NCI-H2107 (cell line): ENCODE results near the gene MLXIPL.
"Not testable (repeated sequence)": the region's sequence is repeated elsewhere in the genome, so short reads cannot be mapped to it uniquely, and the experiment has no call there.

ENCODE experiments used
- DNase-seq: peaks from one replicate; lab custom pipeline; 2025; lab: John Stamatoyannopoulos, UW

The MLXIPL gene, protein sequence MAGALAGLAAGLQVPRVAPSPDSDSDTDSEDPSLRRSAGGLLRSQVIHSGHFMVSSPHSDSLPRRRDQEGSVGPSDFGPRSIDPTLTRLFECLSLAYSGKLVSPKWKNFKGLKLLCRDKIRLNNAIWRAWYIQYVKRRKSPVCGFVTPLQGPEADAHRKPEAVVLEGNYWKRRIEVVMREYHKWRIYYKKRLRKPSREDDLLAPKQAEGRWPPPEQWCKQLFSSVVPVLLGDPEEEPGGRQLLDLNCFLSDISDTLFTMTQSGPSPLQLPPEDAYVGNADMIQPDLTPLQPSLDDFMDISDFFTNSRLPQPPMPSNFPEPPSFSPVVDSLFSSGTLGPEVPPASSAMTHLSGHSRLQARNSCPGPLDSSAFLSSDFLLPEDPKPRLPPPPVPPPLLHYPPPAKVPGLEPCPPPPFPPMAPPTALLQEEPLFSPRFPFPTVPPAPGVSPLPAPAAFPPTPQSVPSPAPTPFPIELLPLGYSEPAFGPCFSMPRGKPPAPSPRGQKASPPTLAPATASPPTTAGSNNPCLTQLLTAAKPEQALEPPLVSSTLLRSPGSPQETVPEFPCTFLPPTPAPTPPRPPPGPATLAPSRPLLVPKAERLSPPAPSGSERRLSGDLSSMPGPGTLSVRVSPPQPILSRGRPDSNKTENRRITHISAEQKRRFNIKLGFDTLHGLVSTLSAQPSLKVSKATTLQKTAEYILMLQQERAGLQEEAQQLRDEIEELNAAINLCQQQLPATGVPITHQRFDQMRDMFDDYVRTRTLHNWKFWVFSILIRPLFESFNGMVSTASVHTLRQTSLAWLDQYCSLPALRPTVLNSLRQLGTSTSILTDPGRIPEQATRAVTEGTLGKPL

DNA sequence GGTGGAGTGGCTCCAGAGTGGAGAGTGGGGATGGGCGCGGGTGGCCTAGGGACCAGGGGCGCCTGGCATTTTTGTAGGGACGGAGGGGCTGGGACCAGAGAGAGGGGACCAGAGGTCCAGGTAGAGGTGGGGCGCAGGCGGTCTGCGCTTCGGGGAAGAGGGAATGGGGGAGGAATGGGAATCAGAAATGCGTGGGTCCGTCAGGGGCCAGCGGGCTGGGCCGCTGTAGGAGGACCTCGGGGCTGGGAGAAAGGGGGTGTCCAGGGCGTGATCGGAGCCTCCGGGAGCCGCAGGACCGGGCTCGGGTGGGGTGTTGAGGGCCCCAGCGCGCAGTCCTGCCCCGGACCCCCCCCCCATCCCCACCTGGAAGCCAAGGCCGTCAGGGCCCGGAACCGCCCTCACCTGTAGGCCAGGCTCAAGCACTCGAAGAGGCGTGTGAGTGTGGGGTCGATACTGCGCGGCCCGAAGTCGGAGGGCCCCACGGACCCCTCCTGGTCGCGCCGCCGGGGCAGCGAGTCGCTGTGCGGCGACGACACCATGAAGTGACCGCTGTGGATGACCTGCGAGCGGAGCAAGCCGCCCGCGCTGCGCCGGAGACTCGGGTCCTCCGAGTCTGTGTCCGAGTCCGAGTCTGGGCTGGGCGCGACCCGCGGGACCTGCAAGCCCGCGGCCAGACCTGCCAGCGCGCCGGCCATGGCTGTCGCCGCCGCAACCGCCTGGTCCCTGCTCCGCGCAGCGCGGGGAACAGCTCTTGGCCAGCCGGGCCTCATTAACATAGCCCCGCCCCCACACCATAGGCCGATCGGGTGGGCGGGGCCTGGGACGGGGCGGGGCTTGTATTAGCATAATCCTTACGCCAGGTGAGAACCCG is at the start of gene MLXIPL:
Gene MLXIPL, minus strand, starts transcription at position 725 of the 871 bp plus-strand sequence. Its CDS starts 30 bp downstream, at position 695.
- DNase-seq = peak; percentile 87

DNA sequence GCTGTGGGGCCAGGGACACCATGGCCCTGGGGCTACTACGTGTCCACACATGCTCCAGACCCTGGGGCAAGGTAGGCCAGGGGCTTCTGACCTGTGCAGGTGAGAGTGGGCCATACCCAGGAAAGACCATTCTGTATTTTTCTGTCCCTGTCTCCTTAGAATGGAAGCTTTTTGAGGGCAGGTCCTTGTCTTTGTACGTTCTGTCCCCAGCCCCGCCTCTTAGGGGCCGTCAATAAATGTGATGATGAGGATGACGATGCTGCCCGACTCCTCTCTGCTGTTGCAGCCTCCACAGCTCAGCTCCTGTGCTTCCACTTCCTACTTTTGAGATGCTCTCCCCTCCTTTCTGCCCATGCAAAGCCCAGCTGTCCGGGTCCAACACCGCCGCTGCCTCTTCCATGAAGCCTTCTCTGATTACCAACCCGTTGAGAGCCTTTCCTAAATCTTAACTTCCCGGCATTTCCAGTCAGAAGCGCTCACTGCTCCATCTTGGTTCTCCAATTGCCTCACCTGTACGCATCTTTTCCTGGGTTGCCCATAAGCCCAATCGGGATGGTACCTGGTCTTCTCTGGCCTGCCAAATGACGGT is 47.6 kb upstream of the MLXIPL start:
- no peak for DNase-seq

DNA sequence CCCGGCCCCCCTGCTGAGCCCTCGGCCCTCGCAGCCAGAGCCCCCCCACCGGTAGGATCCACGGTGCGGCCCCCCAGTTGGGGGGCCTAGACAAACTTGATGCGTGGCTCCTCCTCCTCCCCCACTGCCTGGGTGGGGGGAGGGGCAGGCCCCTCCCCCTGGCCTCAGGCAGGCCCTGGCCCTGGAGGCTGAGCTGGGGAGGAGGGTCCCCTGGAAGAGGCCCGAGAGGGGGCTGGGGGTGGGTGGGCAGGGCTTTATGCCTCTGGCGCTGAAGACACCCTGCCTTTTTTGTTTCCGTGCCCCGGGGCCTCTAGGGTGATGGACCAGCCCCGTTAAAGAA is 47.0 kb upstream of the MLXIPL start:
- DNase-seq = no peak

DNA sequence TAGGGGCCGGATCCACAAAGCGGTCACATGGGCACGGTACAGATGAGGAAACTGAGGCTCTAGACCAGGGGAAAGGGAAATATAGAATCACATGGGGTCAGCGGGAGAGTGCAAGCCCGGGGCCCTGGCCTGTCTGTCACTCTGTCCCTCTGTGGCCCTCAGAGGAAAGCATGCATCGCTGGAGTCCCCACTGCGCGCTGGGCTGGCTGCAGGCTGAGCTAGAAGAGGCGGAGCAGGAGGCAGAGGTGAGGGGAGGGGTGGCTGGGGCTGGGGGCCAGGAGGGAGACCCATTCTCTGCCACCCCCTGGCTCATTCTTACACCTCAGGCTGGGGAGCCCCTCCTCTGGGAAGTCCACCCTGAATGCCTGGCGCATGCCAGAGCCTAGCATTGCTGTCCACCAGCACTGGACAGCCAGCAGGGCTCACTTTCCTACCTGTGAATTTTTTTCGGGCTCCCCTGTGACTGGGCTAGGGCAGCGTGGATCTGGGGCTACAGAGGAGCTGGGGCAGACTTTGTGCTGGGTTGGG is 45.6 kb upstream of the MLXIPL start:
- no peak for DNase-seq

DNA sequence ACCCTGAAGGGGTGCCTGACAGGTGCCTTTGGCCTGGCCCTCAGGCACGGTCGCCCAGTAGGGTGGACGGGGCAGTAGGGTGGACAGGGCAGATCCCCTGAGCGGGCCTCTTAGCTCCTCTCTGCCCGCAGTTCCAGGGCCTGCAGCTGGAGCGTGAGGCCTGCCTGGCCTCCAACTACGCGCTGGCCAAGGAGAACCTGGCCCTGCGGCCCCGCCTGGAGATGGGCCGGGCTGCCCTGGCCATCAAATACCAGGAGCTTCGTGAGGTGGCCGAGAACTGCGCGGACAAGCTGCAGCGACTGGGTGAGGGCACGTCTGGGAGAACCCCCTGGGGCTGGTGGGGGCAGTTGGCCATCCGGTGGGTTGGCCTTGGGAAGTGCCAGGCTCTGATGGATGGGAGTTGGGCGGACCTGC is 45.0 kb upstream of the MLXIPL start:
- no peak for DNase-seq

DNA sequence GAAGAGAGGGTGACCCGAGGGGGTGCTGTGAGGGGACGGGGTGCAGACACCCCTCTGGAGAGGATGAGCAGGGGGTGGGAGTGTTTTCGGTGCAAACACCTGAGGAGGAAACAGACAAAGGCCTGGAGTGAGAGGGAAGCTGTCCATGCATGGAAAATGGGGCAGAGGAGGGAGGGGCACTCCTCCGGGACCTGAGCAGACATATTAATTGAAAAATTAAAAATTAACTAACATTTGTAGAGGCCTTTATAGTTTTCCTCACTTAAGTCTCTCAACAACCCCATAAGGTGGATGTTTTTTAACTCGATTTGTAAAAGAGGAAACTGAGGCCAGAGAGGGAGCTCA is 44.5 kb upstream of the MLXIPL start:
- no peak for DNase-seq

DNA sequence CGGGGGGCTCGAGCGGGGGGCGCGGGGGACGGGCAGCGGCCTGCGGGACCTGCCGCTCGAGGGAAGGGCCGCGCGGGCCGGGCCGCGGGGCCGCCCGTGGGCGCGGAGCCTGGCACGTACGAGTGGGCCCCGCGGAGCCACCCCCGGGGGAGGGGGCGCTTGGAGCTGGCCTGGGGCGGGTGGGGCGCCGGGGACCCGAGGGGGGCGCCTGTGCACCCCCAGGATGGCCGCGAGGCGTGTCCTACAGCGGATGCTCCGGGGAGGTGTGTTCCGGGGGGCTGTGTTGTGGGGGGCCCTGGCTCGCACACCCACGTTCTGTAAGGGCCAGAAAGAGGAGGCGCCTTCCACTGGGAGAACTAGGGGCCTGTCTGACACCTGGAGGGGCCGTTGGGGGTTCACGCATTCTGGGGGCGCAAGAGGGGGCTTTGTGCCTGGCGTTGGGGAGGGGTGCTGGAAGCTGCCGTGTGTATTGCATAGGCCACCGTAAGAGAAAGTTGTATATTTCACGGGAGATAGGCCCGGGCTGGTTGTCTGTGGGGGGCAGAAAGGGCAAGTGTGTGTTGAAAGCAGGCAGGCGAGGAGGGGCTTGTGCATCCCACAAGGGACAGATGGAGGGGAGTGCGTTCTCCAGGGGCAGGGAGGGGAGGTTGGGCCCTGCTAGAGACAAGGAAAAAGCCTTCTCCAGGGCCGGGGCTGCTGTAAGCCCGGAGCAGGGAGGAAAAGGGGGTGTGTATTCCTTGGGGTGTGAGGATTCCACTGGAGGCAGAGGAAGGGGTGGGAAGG is 44.0 kb upstream of the MLXIPL start:
- DNase-seq = no peak

DNA sequence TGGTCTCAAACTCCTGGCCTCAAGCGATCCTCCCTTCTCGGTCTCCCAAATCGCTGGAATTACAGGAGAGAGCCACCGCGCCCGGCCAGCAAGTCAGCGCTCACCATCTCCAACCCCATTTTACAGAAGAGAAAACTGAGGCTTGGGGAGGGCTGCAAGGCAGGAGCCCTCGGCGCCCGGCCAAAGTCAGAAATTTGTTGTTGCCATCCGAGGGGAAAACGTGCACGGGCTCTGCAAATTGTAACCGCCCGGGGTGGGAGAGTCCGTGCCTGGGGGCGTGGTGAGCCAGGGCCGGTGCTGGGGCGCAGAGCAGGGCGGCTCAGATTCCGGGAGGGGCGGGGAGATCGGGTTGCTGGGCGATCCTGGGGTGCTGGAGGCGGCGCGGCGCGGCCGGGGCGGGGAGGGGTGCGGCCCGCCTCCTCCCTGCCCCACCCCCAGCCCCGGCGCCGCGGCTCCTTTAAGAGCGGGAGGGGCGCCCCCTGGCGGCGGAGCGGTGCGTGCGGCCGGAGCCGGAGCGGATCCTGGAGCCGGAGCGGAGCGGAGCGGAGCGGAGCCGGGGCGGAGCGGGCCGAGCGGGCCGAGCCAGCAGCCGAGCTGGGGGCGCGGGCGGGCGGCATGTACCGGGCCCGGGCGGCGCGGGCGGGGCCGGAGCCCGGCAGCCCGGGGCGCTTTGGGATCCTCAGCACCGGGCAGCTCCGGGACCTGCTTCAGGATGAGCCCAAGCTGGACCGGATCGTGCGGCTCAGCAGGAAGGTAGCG is 43.2 kb upstream of the MLXIPL start, which contains the start of gene VPS37D:
Gene VPS37D, plus strand, starts transcription at position 488 of the 759 bp plus-strand sequence. Its CDS starts 128 bp downstream, at position 616.
- peak; percentile 95 for DNase-seq

DNA sequence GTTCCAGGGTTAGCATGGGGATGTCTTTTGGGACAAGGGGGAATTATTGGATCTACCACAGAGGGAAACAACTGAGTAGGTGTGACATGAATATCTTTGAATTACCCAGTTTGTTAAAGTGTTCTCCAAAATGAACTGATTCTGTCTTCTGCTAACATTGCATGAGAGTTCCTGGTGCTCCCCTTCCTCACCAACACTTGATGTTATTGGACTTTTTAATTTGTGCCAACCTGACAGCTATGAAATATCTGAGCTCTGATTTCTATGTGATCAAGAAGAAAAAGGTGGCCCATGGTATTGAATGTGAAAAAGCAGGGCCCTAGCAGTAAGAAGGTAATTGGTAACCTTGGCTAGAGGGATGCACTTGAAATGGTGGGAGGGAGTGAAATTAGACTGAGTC is 38.7 kb upstream of the MLXIPL start:
- no peak for DNase-seq

DNA sequence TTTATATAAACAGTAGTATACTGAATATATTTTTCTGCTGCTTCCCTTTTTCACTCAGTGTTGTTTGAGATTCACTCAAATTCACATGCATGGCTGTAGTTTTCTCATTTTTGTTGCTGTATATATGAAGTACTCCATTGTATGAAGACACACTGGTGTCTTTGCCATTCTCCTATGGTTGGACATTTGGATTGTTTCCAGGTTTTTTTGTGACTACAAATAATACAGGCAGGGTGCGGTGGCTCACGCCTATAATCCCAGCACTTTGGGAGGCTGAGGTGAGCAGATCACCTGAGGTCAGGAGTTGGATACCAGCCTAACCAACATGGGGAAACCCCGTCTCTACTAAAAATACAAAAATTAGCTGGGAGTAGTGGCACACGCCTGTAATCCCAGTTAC is 36.3 kb upstream of the MLXIPL start:
- not testable (repeated sequence) for DNase-seq

DNA sequence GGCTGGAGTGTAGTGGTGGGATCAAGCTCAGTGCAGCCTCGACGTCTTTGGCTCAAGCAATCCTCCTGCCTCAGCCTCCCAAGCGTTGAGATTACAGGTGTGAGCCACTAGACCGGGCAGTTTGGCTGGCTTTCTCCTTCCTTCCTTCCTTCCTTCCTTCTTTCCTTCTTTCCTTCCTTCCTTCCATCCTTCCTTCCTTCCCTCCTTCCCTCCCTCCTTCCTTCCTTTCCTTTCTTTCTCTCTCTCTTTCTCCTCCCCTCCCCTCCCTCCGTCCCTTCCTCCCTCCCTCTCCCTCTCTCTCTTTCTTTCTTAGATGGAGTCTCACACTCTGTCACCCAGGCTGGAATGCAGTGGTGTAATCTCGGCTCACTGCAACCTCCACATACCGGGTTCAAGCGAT is 35.7 kb upstream of the MLXIPL start:
- no peak for DNase-seq

DNA sequence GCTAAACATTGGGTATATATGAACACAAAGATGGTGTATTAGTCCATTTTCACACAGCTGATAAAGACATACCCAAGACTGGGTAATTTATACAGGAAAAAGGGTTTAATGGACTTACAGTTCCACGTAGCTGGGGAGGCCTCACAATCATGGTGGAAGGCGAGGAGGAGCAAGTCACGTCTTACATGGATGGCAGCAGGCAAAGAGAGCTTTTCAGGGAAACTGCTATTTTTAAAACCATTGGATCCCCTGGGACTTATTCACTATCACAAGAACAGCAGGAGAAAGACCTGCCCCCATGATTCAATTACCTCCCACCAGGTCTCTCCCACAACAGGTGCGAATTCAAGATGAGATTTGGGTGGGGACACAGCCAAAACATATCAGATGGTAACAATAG is 31.0 kb upstream of the MLXIPL start:
- not testable (repeated sequence) for DNase-seq

DNA sequence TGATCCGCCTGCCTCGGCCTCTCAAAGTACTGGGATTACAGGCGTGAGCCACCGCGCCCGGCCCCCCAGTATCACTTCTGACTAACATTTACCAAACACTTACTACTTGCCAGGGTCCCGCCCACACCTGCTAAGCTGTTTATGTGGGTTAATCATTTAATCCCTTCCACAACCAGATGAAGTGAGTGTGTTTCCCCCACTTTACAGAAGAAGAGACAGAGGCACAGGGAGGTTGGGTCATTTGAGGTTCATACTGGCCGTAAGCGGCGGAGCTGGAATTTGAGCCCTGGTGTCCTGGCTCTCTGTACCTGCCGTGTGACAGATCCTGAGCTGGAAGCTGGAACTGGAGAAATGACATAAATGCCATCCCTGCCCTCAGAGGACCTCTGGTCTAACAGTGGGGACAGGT is 28.2 kb upstream of the MLXIPL start:
- no peak for DNase-seq

DNA sequence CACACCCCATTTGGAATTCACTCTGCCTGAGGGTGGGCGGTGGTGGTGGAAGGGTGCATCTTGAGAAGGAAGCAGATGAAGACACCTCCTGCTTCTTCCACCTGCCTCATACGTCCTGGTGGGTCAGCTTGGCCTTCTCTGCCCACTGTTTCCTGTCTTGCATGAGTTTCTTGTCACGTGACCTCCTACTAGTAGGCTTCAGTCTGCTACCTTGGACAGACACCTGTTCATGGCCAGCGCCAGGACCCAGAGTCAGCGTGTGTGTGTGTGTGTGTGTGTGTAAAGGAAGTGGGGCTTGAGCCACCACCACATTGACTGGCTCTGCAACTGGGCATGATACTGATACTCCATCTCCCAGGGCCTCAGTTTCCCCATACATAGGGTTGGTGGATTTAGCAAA is 26.2 kb upstream of the MLXIPL start:
- DNase-seq = no peak

DNA sequence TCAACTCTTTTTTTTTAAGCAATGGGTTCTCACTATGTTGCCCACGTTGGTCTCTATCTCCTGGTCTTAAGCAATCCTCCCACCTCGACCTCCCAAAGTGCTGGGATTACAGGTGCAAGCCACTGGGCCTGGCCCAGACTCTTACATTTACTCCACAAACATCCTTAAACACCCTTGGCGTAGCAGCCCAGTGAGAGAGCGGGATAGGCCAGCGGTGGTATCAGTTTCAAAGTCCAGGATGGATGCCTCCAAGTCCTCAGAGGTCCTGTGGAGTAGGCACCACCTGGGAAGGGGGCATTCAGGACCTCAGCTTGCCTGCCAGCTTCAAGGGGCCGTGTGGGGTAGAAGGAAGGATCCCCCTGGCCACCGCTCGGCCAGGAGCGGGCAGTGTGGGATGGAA is 25.3 kb upstream of the MLXIPL start:
- no peak for DNase-seq

DNA sequence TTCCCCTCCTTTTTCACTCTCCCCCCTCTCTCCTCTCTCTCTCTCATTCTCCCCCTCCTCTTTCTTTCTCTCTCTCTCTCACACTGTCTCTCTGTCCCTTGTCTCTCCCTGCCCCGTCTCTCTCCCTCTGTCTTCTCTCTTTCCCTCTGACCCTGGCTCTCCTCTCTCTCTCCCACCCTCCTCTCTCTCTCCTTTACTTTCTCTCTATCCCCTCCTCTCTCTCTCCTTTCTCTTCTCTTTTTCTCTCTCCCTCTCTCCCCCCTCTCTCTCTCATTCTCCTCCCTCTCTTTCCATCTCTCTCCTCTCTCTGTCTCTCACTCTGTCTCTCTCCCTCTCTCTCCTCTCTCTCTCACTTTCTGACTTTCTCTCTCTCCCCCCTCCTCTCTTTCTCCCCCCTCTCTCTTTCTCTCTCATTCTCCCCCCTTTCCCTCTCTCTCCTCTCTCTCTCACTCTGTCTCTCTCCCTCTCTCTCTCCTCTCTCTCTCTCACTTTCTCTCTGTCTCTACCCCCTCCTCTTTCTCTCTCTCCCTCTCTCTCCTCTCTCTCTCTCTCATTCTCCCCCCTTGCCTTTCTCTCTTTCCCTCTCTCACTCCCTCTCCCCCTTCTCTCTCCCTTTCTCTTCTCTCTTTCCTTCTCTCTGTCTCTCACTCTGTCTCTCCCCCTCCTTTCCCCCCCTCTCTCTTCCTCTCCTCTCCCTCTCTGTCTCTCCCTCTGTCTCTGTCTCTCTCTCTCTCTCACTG is 24.4 kb upstream of the MLXIPL start:
- DNase-seq = no peak

DNA sequence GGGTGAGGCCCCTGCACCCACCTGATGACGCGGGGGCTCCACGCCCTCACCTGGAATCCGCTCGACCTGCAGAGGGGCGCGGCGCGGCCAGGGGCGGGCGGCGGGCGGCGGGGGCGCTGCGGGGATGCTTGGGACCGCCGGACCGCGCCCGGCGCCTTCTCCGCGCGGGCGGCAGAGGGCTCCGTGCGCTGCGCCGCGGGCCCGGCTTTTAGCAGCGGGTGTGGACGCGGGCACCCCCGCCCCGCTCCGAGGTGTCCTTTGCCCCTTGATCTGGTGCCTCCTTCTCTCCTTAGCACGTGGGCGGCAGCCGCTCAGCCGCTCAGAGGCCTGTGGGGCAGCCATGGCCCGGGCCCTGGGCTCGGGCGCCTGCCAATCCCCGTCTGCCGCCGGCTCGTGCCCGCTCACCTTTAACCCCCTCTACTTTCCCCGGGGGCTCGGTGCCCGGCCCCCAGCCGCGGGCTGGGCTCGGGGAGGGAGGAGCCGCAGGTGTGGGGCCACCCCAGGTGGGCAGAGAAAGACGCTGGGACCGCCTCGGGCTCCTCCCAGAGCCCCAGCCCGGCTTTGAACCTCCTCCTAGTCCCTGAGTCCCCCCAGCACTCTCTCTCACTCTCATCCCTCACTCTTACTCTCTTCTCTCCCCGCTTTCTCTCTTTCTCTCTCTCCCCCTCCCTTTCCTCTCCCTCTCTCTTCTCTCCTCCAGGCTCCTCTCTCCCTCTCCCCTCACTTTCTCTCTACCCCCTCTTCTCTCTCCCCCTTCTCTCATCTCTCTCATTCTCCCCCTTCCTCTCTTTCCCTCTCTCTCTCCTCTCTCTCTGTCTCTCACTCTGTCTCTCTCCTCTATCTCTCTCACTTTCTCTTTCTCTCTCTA is 23.6 kb upstream of the MLXIPL start:
- DNase-seq = no peak
